H9 (cell line): Measurements from ENCODE around the gene PDYN. TPM values are rescaled to one million over a fixed set of nuclear protein-coding genes. Genes with fewer than 3 reads are reported as not detected.

Experiments used
- DNase-seq: peaks from one replicate; pipeline ENCODE4 v3.0.0-alpha.2; 2017
- H2AFZ ChIP-seq: one replicate; pipeline ENCODE4 v1.6.1; 2013; ENCODE audit warnings: mild to moderate bottlenecking, low read length, control low read depth, moderate library complexity
- H2AK5ac ChIP-seq: 2 replicates; pipeline ENCODE4 v1.6.1; 2013; ENCODE audit warnings: low read length, control low read depth, mixed read lengths; ENCODE audit not compliant: insufficient read length
- H2BK120ac ChIP-seq: one replicate; pipeline ENCODE4 v1.6.1; 2013; ENCODE audit warnings: low read depth, mild to moderate bottlenecking, low read length, control low read depth, inconsistent platforms; ENCODE audit not compliant: poor library complexity, severe bottlenecking
- H2BK12ac ChIP-seq: 2 replicates; pipeline ENCODE4 v1.6.1; 2013; ENCODE audit warnings: low read length, control low read depth, mixed read lengths, low read depth; ENCODE audit not compliant: insufficient read length
- H2BK15ac ChIP-seq: 2 replicates; pipeline ENCODE4 v1.6.1; 2013; ENCODE audit warnings: low read depth, low read length, control low read depth
- H2BK20ac ChIP-seq: one replicate; pipeline ENCODE4 v1.6.1; 2013; ENCODE audit warnings: low read depth, mild to moderate bottlenecking, low read length, control low read depth, inconsistent platforms; ENCODE audit not compliant: poor library complexity, severe bottlenecking
- H2BK5ac ChIP-seq: 2 replicates; pipeline ENCODE4 v1.6.1; 2013; ENCODE audit warnings: low read length, control low read depth, mixed read lengths; ENCODE audit not compliant: insufficient read length
- H3K14ac ChIP-seq: 2 replicates; pipeline ENCODE4 v1.6.1; 2013; ENCODE audit warnings: low read length, control low read depth; ENCODE audit not compliant: insufficient read depth
- H3K18ac ChIP-seq: 2 replicates; pipeline ENCODE4 v1.6.1; 2013; ENCODE audit warnings: low read depth, mild to moderate bottlenecking, mixed read lengths, low read length, control low read depth; ENCODE audit not compliant: insufficient read length
- H3K23ac ChIP-seq: 2 replicates; pipeline ENCODE4 v1.6.1; 2013; ENCODE audit warnings: low read length, control low read depth, mixed read lengths, low read depth; ENCODE audit not compliant: insufficient read length
- H3K23me2 ChIP-seq: 2 replicates; pipeline ENCODE4 v1.6.1; 2013; ENCODE audit warnings: low read depth, mild to moderate bottlenecking, mixed read lengths, low read length, control low read depth; ENCODE audit not compliant: insufficient read length, poor library complexity, severe bottlenecking
- H3K27ac ChIP-seq: 2 replicates; pipeline ENCODE4 v1.5.1; 2013; ENCODE audit warnings: low read length, control low read depth, mixed read lengths, low read depth; ENCODE audit not compliant: insufficient read length
- H3K27me3 ChIP-seq: 2 replicates; pipeline ENCODE4 v1.6.1; 2013; ENCODE audit warnings: low read length, control low read depth, inconsistent platforms; ENCODE audit not compliant: insufficient read depth
- H3K4ac ChIP-seq: 2 replicates; pipeline ENCODE4 v1.6.1; 2013; ENCODE audit warnings: low read depth, mild to moderate bottlenecking, control low read depth, inconsistent platforms, low read length, moderate library complexity
- H3K4me1 ChIP-seq: 2 replicates; pipeline ENCODE4 v1.6.1; 2013; ENCODE audit warnings: low read length, control low read depth, inconsistent platforms; ENCODE audit not compliant: insufficient read depth
- H3K4me2 ChIP-seq: 2 replicates; pipeline ENCODE4 v1.6.1; 2013; ENCODE audit warnings: low read length, control low read depth, mixed read lengths; ENCODE audit not compliant: insufficient read length, insufficient read depth
- H3K56ac ChIP-seq: 2 replicates; pipeline ENCODE4 v1.6.1; 2013; ENCODE audit warnings: low read depth, mild to moderate bottlenecking, mixed read lengths, low read length, control low read depth; ENCODE audit not compliant: insufficient read length
- H3K79me1 ChIP-seq: 2 replicates; pipeline ENCODE4 v1.6.1; 2013; ENCODE audit warnings: low read depth, mild to moderate bottlenecking, moderate library complexity, low read length, control low read depth, inconsistent platforms; ENCODE audit not compliant: insufficient read depth, poor library complexity, severe bottlenecking
- H3K79me2 ChIP-seq: 2 replicates; pipeline ENCODE4 v1.6.1; 2013; ENCODE audit warnings: low read length, control low read depth, inconsistent platforms; ENCODE audit not compliant: insufficient read depth
- H3K9ac ChIP-seq: 2 replicates; pipeline ENCODE4 v1.6.1; 2013; ENCODE audit warnings: low read length, control low read depth, mixed read lengths; ENCODE audit not compliant: insufficient read length; ENCODE audit errors: extremely low read depth
- H3K9me3 ChIP-seq: one replicate; pipeline ENCODE4 v1.6.1; 2013; ENCODE audit warnings: low read depth, low read length, inconsistent platforms; ENCODE audit not compliant: control insufficient read depth
- H3T11ph ChIP-seq: one replicate; pipeline ENCODE4 v1.6.1; 2013; ENCODE audit warnings: mild to moderate bottlenecking, low read length, control low read depth, inconsistent platforms
- H4K20me1 ChIP-seq: one replicate; pipeline ENCODE4 v1.6.1; 2013; ENCODE audit not compliant: control insufficient read depth, insufficient read length, insufficient read depth
- H4K5ac ChIP-seq: 2 replicates; pipeline ENCODE4 v1.6.1; 2013; ENCODE audit warnings: low read depth, mild to moderate bottlenecking, mixed read lengths, low read length, control low read depth; ENCODE audit not compliant: insufficient read length
- H4K8ac ChIP-seq: replicated peaks from 2 replicates; pipeline ENCODE4 v1.6.1; 2013; ENCODE audit warnings: low read length, control low read depth, mixed read lengths, low read depth; ENCODE audit not compliant: insufficient read length
- H4K91ac ChIP-seq: 2 replicates; pipeline ENCODE4 v1.6.1; 2013; ENCODE audit warnings: low read depth, mild to moderate bottlenecking, moderate library complexity, mixed read lengths, low read length, control low read depth; ENCODE audit not compliant: insufficient read length
- H3K27ac Mint-ChIP-seq, 3 experiments: 2 replicates in 2 of 3; 3 replicates in 1 of 3; pipeline ENCODE4 v1.8.0; 2020 to 2021; ENCODE audit warnings: mixed read lengths in 3 of 3, mild to moderate bottlenecking in 1 of 3, moderate library complexity in 1 of 3
- H3K27me3 Mint-ChIP-seq: 2 replicates; pipeline ENCODE4 v1.8.0; 2021; ENCODE audit warnings: low read depth, mild to moderate bottlenecking, moderate library complexity, mixed read lengths
- H3K36me3 Mint-ChIP-seq, 3 experiments: 2 replicates in 2 of 3; 3 replicates in 1 of 3; pipeline ENCODE4 v1.8.0; 2020 to 2021; ENCODE audit warnings: low read depth in 3 of 3, mixed read lengths in 3 of 3; ENCODE audit not compliant: insufficient read depth in 1 of 3
- H3K4me1 Mint-ChIP-seq, 2 experiments: 2 replicates each; pipeline ENCODE4 v1.8.0; 2020; ENCODE audit warnings: mixed read lengths in 2 of 2
- H3K4me3 Mint-ChIP-seq, 2 experiments: 2 replicates in 1 of 2; 3 replicates in 1 of 2; pipeline ENCODE4 v1.8.0; 2020 to 2021; ENCODE audit warnings: mild to moderate bottlenecking in 2 of 2, mixed read lengths in 2 of 2, moderate library complexity in 1 of 2
- H3K9me3 Mint-ChIP-seq, 2 experiments: 2 replicates in 1 of 2; 3 replicates in 1 of 2; pipeline ENCODE4 v1.8.0; 2020; ENCODE audit warnings: mild to moderate bottlenecking in 2 of 2, mixed read lengths in 2 of 2, moderate library complexity in 1 of 2
- CTCF ChIP-seq: fragments of 200-600 bp; sonication (generic); conservative IDR thresholded peaks from 3 replicates; pipeline ENCODE4 v1.8.0; 2021; ENCODE audit warnings: antibody characterized with exemption, mild to moderate bottlenecking
- WGBS: extraction: QIAGEN DNeasy Blood & Tissue Kit; methylation state at CpG from one replicate; pipeline ENCODE4 v1.1.7; 2013; ENCODE audit warnings: missing lambda C conversion rate, low lambda C conversion rate, mixed read lengths; ENCODE audit not compliant: insufficient read length; ENCODE audit errors: extremely low coverage; 5-methylcytosine and 5-hydroxymethylcytosine counted together
- total RNA-seq: library from RNA; stranded (reverse); gene quantifications from 2 replicates; pipeline ENCODE4 v1.2.1, GENCODE V29; 2021

The PDYN gene
- total RNA-seq, 1 experiment from 2014 or later: 0.63 TPM

GRCh38 chr20:1971893-1972586, 21.8 kb downstream of the PDYN start:
- no peak overlapping the region for H2BK20ac ChIP-seq
- peaks cover 42 to 59% of the 10 kb centered on the region in 2 experiments for H3K4me1 Mint-ChIP-seq
- H3K9me3 ChIP-seq: no peaks in the 10 kb centered on the region
- H2AFZ ChIP-seq: no peak overlapping the region
- 0 out of 2 replicates have a peak overlapping the region, but pooled peaks have one; percentile 1 for H2BK15ac ChIP-seq
- no peak overlapping the region for H3K4me2 ChIP-seq
- no peak overlapping the region for H3K4me3 Mint-ChIP-seq
- TF ChIP-seq CTCF: no peak
- H2BK120ac ChIP-seq: no peak overlapping the region
- no peak overlapping the region for H3T11ph ChIP-seq
- no peak overlapping the region for H2BK12ac ChIP-seq
- H3K4me1 ChIP-seq: 0 out of 2 replicates have a peak, but pooled peaks cover 2% of the 10 kb centered on the region
- H3K27ac Mint-ChIP-seq: no peak overlapping the region
- H3K79me2 ChIP-seq: no peaks in the 10 kb centered on the region
- H3K56ac ChIP-seq: no peak overlapping the region
- no peak overlapping the region for H3K23ac ChIP-seq
- H3K9ac ChIP-seq: no peak overlapping the region
- no peak overlapping the region for H2BK5ac ChIP-seq
- 100% methylated on average over 2 of the region's 5 CpGs for WGBS
- no peak overlapping the region for H3K4ac ChIP-seq
- H4K91ac ChIP-seq: no peak overlapping the region
- no peaks in the 10 kb centered on the region for H3K79me1 ChIP-seq
- no peak overlapping the region for H4K5ac ChIP-seq
- H3K18ac ChIP-seq: no peak overlapping the region
- no peak overlapping the region for H3K14ac ChIP-seq
- no peak overlapping the region for H3K27ac ChIP-seq
- H3K36me3 Mint-ChIP-seq: no peaks in the 10 kb centered on the region; a peak in 1 of 7 replicates
- no peak for DNase-seq
- H3K27me3 Mint-ChIP-seq: peaks cover 7% of the 10 kb centered on the region
- H4K20me1 ChIP-seq: no peaks in the 10 kb centered on the region
- no peak overlapping the region for H2AK5ac ChIP-seq
- no peak overlapping the region for H4K8ac ChIP-seq
- no peaks in the 10 kb centered on the region; a peak in 1 of 5 replicates for H3K9me3 Mint-ChIP-seq
- no peaks in the 10 kb centered on the region for H3K23me2 ChIP-seq
- no peaks in the 10 kb centered on the region for H3K27me3 ChIP-seq
